ENCODE measurements around the gene KCNH2.

DNA sequence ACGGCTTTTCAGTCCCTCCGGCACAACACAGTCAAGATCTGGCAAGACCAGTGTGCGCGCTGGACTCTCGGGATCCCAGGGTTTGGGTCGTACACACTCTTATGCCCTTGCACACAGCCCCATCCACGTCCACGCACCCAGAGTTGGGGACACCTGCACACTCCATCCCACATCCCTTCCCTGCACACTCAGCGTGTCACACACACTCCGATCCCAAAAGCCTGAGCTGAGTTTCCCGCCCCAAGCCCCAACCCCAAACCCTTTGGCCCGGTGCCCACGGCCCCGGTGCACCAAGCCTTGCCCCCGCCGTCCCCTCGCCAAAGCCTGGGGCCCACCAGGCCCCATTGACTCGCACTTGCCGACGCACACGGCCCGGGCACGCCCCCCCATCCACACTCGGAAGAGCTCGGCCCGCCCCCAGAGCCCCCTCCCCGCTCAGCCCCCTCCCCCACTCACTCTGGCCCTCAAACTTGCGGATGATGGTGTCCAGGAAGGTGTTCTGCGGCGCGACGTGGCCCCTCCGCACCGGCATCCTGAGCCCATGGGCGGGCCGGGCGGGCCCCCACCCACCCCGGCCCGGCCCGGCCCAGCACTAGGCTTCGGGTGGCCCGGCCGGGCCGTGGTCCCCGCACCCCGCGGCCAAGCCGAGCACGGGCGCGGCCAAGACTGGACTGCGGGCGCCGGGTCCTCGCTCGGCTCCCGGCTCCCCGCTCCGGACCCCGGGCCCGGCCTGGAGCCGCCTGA is 567 bp downstream of the KCNH2 start:
- TF ChIP-seq, protein P1, sequence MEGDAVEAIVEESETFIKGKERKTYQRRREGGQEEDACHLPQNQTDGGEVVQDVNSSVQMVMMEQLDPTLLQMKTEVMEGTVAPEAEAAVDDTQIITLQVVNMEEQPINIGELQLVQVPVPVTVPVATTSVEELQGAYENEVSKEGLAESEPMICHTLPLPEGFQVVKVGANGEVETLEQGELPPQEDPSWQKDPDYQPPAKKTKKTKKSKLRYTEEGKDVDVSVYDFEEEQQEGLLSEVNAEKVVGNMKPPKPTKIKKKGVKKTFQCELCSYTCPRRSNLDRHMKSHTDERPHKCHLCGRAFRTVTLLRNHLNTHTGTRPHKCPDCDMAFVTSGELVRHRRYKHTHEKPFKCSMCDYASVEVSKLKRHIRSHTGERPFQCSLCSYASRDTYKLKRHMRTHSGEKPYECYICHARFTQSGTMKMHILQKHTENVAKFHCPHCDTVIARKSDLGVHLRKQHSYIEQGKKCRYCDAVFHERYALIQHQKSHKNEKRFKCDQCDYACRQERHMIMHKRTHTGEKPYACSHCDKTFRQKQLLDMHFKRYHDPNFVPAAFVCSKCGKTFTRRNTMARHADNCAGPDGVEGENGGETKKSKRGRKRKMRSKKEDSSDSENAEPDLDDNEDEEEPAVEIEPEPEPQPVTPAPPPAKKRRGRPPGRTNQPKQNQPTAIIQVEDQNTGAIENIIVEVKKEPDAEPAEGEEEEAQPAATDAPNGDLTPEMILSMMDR (IDR thresholded peaks at IDR 0.05; ENCODE audit: poor library complexity): no peak
- no peak for TF ChIP-seq EZH2phosphoT487 (IDR thresholded peaks at IDR 0.05; ENCODE audit: low read depth, severe bottlenecking, unreplicated experiment)

Measured in hepatocyte (in vitro differentiated cells).